Neural cell (in vitro differentiated cells): ENCODE measurements around the gene EYS. TPM values are rescaled to one million over a fixed set of nuclear protein-coding genes. Genes with fewer than 3 reads are reported as not detected.

ENCODE experiments used
- H2AFZ ChIP-seq: fragments of 200-600, 300-800 bp; sonication (generic), shearing (Covaris generic); 2 replicates; pipeline ENCODE4 v1.6.0; 2014; ENCODE audit warnings: low read depth, mild to moderate bottlenecking, antibody characterized with exemption, low read length, moderate library complexity
- H3F3A ChIP-seq: fragments of 200-600 bp; shearing (Covaris generic); 2 replicates; pipeline ENCODE4 v1.6.1; 2016; ENCODE audit warnings: mild to moderate bottlenecking, moderate library complexity, mixed read lengths, antibody characterized with exemption, low read length; ENCODE audit not compliant: insufficient read depth, poor library complexity, severe bottlenecking
- H3K27ac ChIP-seq: fragments of 200-600, 300-800 bp; sonication (generic), shearing (Covaris generic); 2 replicates; pipeline ENCODE4 v1.5.1; 2014; ENCODE audit warnings: mild to moderate bottlenecking, low read length, moderate library complexity
- H3K27me3 ChIP-seq: fragments of 300-800, 200-600 bp; sonication (generic), shearing (Covaris generic); 2 replicates; pipeline ENCODE4 v1.6.0; 2014; ENCODE audit warnings: mild to moderate bottlenecking, low read depth, low read length, moderate library complexity; ENCODE audit not compliant: insufficient read depth
- H3K36me3 ChIP-seq: fragments of 300-800, 200-600 bp; sonication (generic), shearing (Covaris generic); 2 replicates; pipeline ENCODE4 v1.5.1; 2014; ENCODE audit warnings: mild to moderate bottlenecking, antibody characterized with exemption, low read length, moderate library complexity; ENCODE audit not compliant: insufficient read depth
- H3K4me2 ChIP-seq: fragments of 300-800, 200-600 bp; sonication (generic), shearing (Covaris generic); 2 replicates; pipeline ENCODE4 v1.6.0; 2014; ENCODE audit warnings: mild to moderate bottlenecking, low read length
- H3K4me3 ChIP-seq: fragments of 300-800, 200-600 bp; sonication (generic), shearing (Covaris generic); 2 replicates; pipeline ENCODE4 v1.5.1; 2014; ENCODE audit warnings: mild to moderate bottlenecking, low read length, moderate library complexity
- H3K79me2 ChIP-seq: fragments of 200-600 bp; shearing (Covaris generic); replicated peaks from 2 replicates; pipeline ENCODE4 v1.6.0; 2014; ENCODE audit warnings: mild to moderate bottlenecking, low read length, moderate library complexity; ENCODE audit not compliant: insufficient read depth
- H3K9ac ChIP-seq: fragments of 300-800, 200-600 bp; sonication (generic), shearing (Covaris generic); 2 replicates; pipeline ENCODE4 v1.6.1; 2016; ENCODE audit warnings: mild to moderate bottlenecking, low read length, mixed read lengths
- H3K9me2 ChIP-seq: fragments of 200-600 bp; shearing (Covaris generic); 2 replicates; pipeline ENCODE4 v1.6.1; 2016; ENCODE audit warnings: mild to moderate bottlenecking, low read length, mixed read lengths; ENCODE audit not compliant: insufficient read depth
- H3K9me3 ChIP-seq: fragments of 200-600, 300-800 bp; sonication (generic), shearing (Covaris generic); 2 replicates; pipeline ENCODE4 v1.6.1; 2016; ENCODE audit warnings: mild to moderate bottlenecking, mixed run types, low read length, moderate library complexity, mixed read lengths
- H4K20me1 ChIP-seq: fragments of 200-600 bp; shearing (Covaris generic); 2 replicates; pipeline ENCODE4 v1.6.1; 2016; ENCODE audit warnings: mild to moderate bottlenecking, mixed run types; ENCODE audit not compliant: insufficient read depth
- CTCF ChIP-seq: fragments of 450-650 bp; IDR thresholded peaks from 2 replicates; pipeline ENCODE4 v1.5.1; 2014; ENCODE audit warnings: antibody characterized with exemption, mild to moderate bottlenecking, moderate library complexity; ENCODE audit not compliant: poor library complexity, severe bottlenecking
- EP300 ChIP-seq: fragments of 450-650 bp; conservative IDR thresholded peaks from 2 replicates; pipeline ENCODE4 v1.6.1; 2014; ENCODE audit warnings: antibody characterized with exemption, mild to moderate bottlenecking, moderate library complexity; ENCODE audit not compliant: poor library complexity, severe bottlenecking
- EZH2 ChIP-seq: fragments of 200-600, 300-800 bp; shearing (Covaris generic), sonication (generic); IDR thresholded peaks from 2 replicates; pipeline ENCODE4 v1.6.1; 2014; ENCODE audit warnings: antibody characterized with exemption, low read length, borderline replicate concordance, mild to moderate bottlenecking; ENCODE audit not compliant: insufficient read depth, poor library complexity, severe bottlenecking
- MXI1 ChIP-seq: fragments of 450-650 bp; conservative IDR thresholded peaks from 2 replicates; pipeline ENCODE4 v1.6.1; 2014; ENCODE audit warnings: antibody characterized with exemption, mild to moderate bottlenecking; ENCODE audit not compliant: poor library complexity, severe bottlenecking
- POLR2AphosphoS5 ChIP-seq: IDR thresholded peaks from 2 replicates; pipeline ENCODE4 v1.6.1; 2012
- RAD21 ChIP-seq: fragments of 450-650 bp; conservative IDR thresholded peaks from 2 replicates; pipeline ENCODE4 v1.6.1; 2014; ENCODE audit warnings: antibody characterized with exemption, mild to moderate bottlenecking, moderate library complexity
- REST ChIP-seq: IDR thresholded peaks from 2 replicates; pipeline ENCODE4 v1.6.1; 2012; ENCODE audit warnings: borderline replicate concordance
- SMC3 ChIP-seq: fragments of 450-650 bp; conservative IDR thresholded peaks from 2 replicates; pipeline ENCODE4 v1.6.1; 2014; ENCODE audit warnings: antibody characterized with exemption, mild to moderate bottlenecking, moderate library complexity; ENCODE audit not compliant: poor library complexity
- TAF1 ChIP-seq: IDR thresholded peaks from 2 replicates; pipeline ENCODE4 v1.6.1; 2012; ENCODE audit warnings: low read depth
- polyA plus RNA-seq: library from polyadenylated mRNA; depleted of rRNA; stranded (reverse); fragments of >200 nt; gene quantifications from 2 replicates; pipeline ENCODE4 v1.2.3, GENCODE V29; 2014

The EYS gene
- polyA plus RNA-seq, 1 donor from 2014 or later = 0.38 TPM

DNA sequence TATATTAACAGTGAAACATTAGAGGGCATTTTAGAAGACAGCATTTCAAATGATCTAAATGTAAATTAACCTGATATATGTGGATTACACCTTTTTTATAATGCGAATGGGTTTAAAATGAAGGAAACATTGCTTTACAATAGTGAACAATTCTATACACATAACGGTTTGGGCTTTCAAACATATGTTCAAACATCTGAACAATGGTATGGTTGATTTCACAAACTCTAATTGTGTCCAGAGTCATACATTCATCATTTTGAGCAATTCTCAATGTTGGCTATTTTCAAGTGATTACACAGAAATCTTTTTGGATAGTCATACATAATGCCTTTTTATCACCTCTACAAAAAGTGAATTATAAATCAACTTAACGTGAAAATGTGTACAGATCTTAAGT lies 1493.3 kb downstream of the EYS start:
- no peaks in the 10 kb centered on the region for H3K27me3 ChIP-seq
- no peaks in the 10 kb centered on the region for H4K20me1 ChIP-seq
- no peaks in the 10 kb centered on the region for H3K9me2 ChIP-seq
- no peak overlapping the region for H3K4me2 ChIP-seq
- no peaks in the 10 kb centered on the region for H3K9me3 ChIP-seq
- TF ChIP-seq POLR2AphosphoS5 (no peak), EP300 (no peak), RAD21 (no peak), MXI1 (no peak), SMC3 (no peak), REST (no peak), CTCF (no peak), EZH2 (no peak), TAF1 (no peak)
- no peak overlapping the region for H2AFZ ChIP-seq
- H3F3A ChIP-seq = no peaks in the 10 kb centered on the region
- no peak overlapping the region for H3K4me3 ChIP-seq
- no peak overlapping the region for H3K27ac ChIP-seq
- H3K36me3 ChIP-seq = no peaks in the 10 kb centered on the region
- no peak overlapping the region for H3K9ac ChIP-seq
- no peaks in the 10 kb centered on the region for H3K79me2 ChIP-seq

DNA sequence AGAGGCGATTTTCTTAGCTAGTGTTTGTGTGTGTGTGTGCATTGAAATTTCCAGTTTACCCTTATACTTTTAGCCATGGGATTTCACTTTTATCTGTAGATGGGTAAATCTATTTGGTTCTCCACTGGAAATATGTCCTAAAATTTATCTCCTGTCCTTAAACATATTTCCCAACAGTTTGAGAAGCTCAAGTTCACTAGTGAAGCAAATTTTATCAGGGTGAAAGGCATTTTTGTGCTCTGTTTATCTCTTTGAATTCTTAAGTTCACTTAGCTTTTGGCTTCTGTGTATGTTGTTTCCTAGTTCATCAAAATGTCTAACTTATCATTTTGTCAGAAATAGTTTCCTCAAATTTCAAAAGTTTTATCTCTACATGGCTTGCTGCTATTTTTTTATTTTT lies 1509.8 kb downstream of the EYS start:
- no peaks in the 10 kb centered on the region for H3K9me3 ChIP-seq
- H3K9ac ChIP-seq = no peak overlapping the region
- H4K20me1 ChIP-seq = no peaks in the 10 kb centered on the region
- H3K27ac ChIP-seq = no peak overlapping the region
- H3K79me2 ChIP-seq = no peaks in the 10 kb centered on the region
- H3K9me2 ChIP-seq = no peaks in the 10 kb centered on the region
- H3F3A ChIP-seq = no peaks in the 10 kb centered on the region
- no peaks in the 10 kb centered on the region for H3K27me3 ChIP-seq
- H3K4me2 ChIP-seq = no peak overlapping the region
- no peak for TF ChIP-seq POLR2AphosphoS5
- no peak for TF ChIP-seq TAF1
- no peak for TF ChIP-seq EP300
- no peak for TF ChIP-seq SMC3
- no peak for TF ChIP-seq REST
- TF ChIP-seq EZH2 = no peak
- TF ChIP-seq CTCF = no peak
- no peak for TF ChIP-seq MXI1
- no peak for TF ChIP-seq RAD21
- H3K4me3 ChIP-seq = no peak overlapping the region
- no peak overlapping the region for H2AFZ ChIP-seq
- H3K36me3 ChIP-seq = no peaks in the 10 kb centered on the region
